ENCODE measurements around the gene ADGRG2.
A peak's percentile ranks its signal among the peaks of the same experiment; 100 is the strongest.
"Not testable (repeated sequence)": the region's sequence is repeated elsewhere in the genome, so short reads cannot be mapped to it uniquely, and the experiment has no call there.

ADGRG2 gene

DNA sequence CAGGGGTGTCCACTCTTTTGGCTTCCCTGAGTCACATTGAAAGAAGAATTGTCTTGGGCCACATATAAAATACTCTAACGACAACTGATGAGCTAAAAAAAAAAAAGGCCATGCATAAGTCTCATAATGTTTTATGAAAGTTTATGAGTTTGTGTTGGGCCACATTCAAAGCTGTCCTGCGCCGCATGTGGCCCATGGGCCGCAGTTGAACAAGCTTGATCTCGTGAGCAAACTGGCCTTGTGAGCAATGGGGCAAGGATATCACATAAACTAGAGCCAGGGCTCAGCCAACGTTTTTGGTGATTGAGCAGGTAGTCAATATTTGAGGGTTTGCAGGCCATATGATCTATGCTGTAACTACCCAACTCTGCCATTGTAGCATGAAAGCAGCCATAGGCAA, 93.7 kb downstream of the ADGRG2 start:
- TF ChIP-seq ZFX (IDR thresholded peaks at IDR 0.05) (no peak), CTCF (conservative IDR thresholded peaks at IDR 0.05) (no peak)
- no peak overlapping the region for H3K27ac ChIP-seq

GRCh38 chrX:19024366-19024765, 97.9 kb downstream of the ADGRG2 start:
- TF ChIP-seq ZFX (IDR thresholded peaks at IDR 0.05) (no peak), CTCF (conservative IDR thresholded peaks at IDR 0.05) (no peak)
- H3K27ac ChIP-seq = no peak overlapping the region

- no peak overlapping the region for H3K27ac ChIP-seq
- TF ChIP-seq CTCF (conservative IDR thresholded peaks at IDR 0.05) = no peak
- TF ChIP-seq ZFX (IDR thresholded peaks at IDR 0.05) = no peak
Observed at GRCh38 chrX:19019996-19020395, 102.3 kb downstream of the ADGRG2 start.

GRCh38 chrX:19017271-19017670, 105.0 kb downstream of the ADGRG2 start:
- H3K27ac ChIP-seq = no peak overlapping the region
- TF ChIP-seq ZFX (IDR thresholded peaks at IDR 0.05) = no peak
- TF ChIP-seq CTCF (conservative IDR thresholded peaks at IDR 0.05) = peak; percentile 69

- not testable (repeated sequence) for H3K27ac ChIP-seq
Observed at GRCh38 chrX:19016614-19017013, 105.7 kb downstream of the ADGRG2 start.

GRCh38 chrX:19007868-19008267, 114.4 kb downstream of the ADGRG2 start:
- no peak overlapping the region for H3K27ac ChIP-seq
- TF ChIP-seq CTCF (conservative IDR thresholded peaks at IDR 0.05) (no peak), ZFX (IDR thresholded peaks at IDR 0.05) (no peak)

DNA sequence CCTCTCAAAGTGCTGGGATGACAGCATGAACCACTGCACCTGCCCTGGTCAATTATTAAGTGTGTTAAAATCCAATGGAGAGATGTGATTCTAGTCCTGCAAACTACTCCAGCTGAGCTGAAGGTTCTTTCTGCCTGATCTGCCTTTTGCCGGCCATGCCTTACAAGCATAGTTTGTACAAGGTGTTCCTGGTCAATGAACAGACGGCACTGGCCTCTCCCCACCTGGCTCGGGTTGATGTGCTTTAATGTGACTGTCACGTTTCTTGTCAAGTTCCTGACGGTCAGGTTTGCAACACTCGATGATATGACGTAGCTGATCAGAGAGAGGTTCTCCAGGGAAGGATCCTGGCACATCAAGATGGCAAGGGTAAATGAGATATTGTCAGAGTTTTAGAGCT, 115.3 kb downstream of the ADGRG2 start:
- no peak overlapping the region for H3K27ac ChIP-seq

More for the DNA sequence above, 115.3 kb downstream of the ADGRG2 start:
- TF ChIP-seq CTCF (conservative IDR thresholded peaks at IDR 0.05) = no peak
- TF ChIP-seq ZFX (IDR thresholded peaks at IDR 0.05) = no peak

Measured in C4-2B (cell line).